K562 treated with DMSO at 1 percent for 12 hours (cell line): ENCODE results near the gene ANP32D. TPM values are rescaled to one million over a fixed set of nuclear protein-coding genes. Genes with fewer than 3 reads are reported as not detected.

Source experiments
- total RNA-seq: library from RNA; unstranded; fragments of 300-600 nt; gene quantifications from 2 replicates; pipeline ENCODE4 v1.2.3, GENCODE V29; 2022; ENCODE audit not compliant: insufficient read depth

ANP32D gene
- total RNA-seq = not detected in 2 replicates

DNA sequence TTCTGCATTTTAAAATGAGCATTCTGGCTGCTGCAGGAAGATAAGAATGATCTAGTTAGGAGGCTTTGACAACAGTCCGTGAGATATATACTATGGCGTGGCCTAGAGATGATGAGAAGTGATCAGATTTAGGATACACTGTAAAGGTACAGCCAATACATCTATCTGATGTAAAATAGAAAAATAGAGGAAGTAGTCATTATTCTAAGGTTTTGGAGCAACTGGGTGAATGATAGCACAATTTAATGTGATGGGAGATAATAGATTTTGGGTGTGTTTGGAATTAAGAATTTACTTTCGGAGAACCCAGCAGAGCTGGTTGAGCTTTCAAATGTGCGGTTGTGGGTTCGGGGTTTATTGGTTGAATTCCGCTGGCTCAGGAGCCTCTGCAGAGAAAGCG lies at the start of gene ANP32D:
TSS of gene ANP32D (plus strand) at position 301 of the 400 bp plus-strand sequence. CDS start 106 bp downstream, outside the sequence.

GRCh38 chr12:48482198-48482597 lies 9.8 kb downstream of the ANP32D start, which contains the start of gene C12orf54:
Gene C12orf54, plus strand, starts transcription at chr12:48482498. Its CDS starts 799 bp downstream, at chr12:48483297.

Other genes starting within 250 kb of the ANP32D start
- gene ZNF641, start 121.6 kb upstream of the ANP32D start, total RNA-seq = 4.9 and 25.9 TPM in 2 replicates
- gene C12orf54, start 9.9 kb downstream of the ANP32D start, total RNA-seq = not detected in 2 replicates
- not detected in 2 replicates for gene OR8S1, start 53.1 kb downstream of the ANP32D start, total RNA-seq
- gene LALBA, start 97.5 kb downstream of the ANP32D start, total RNA-seq = not detected in 2 replicates
- gene KANSL2, start 209.7 kb downstream of the ANP32D start, total RNA-seq = 33.0 and 37.6 TPM in 2 replicates
- 3.8 and 21.7 TPM in 2 replicates for gene CCNT1, start 244.1 kb downstream of the ANP32D start, total RNA-seq